ENCODE measurements around the gene MACROH2A2.
"Not testable (repeated sequence)": the region's sequence is repeated elsewhere in the genome, so short reads cannot be mapped to it uniquely, and the experiment has no call there.

Gene MACROH2A2

DNA sequence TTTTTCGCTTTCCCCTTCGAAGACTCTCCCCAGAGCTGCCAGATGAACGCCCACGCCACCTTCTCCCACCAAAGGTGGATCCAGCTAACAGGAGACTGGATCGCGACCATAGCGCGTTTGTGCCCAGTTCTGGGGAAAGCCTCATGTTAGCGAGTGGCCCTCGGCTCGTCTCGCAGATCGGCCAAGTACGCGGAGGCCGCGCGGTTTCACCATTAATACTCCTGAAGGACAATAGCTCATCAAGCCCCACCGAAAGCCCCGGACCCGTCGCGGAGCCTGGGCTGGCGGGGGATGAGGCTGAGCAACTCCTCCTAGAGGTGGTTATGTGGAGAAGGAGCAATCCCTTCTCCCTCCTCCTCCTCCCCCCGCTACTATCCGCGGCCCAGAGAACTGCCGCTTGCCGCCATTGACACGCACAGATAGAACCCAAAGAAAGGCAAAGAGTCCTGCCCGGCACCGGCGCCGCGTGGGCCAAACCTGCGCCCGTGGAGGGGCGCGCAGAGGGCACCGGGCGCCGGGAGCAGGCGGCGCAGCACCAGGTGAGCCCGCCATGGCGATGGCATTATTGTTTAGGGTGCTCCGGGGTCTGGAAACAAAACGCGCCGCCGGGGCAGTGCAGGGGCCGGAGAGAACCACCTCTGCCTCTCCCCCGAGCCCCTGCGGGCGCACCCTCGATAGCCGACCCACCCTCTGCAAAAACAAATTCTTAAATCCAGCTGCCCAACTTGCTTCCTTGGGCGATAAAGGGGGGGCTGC is at the start of gene MACROH2A2:
TSS of gene MACROH2A2 (plus strand) at position 385 of the 756 bp plus-strand sequence. CDS start 22,813 bp downstream, outside the sequence.
- DNase-seq = no peak

GRCh38 chr10:70007116-70007820 is 45.4 kb upstream of the MACROH2A2 start:
- no peak for DNase-seq

GRCh38 chr10:70031215-70031614 is 21.4 kb upstream of the MACROH2A2 start:
- no peak for DNase-seq

DNA sequence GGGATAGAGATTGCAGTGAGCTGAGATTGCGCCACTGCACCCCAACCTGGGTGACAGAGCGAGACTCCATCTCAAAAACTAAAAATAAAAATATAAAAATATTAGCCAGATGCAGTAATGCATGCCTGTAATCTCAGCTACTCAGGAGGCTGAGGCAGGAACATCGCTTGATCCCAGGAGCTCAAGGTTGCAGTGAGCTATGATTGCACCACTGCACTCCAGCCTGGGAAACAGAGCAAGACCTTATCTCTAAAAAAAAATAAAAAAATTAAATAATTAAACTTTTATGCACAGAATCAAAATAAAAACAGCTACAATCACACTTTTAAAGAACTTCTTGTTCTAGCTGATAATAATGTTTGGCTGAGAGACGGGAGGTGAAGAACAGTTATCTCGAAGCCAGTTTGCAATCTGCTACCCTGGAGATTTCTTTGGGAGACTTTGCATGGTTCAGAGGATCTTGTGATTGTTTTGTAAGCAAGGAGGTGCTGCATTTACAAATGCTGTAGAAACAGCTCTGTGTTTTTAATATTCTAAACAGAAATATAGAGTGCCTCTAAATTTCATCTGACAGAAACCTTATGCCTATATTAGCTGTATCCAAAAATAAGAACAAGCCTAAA is 19.9 kb upstream of the MACROH2A2 start:
- DNase-seq = no peak

DNA sequence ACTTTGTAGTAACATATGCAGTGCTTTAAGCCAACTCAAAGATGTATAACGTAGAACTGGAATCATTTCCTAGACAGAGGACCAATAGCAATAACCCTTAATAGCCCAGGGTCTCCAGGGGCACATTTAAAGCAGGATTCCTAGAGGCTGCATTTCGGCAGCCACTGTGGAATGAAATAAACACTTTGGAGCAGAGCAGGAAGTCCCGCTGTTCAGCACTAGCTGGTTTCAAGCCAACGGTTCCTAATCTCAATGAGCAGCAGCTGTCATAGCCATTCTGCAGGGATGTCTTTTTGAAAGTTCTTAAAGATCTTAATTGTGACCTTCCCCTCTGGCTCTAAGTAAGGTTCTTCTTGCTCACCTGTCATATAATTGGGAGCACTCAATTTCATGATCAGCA is 18.4 kb upstream of the MACROH2A2 start:
- no peak for DNase-seq

GRCh38 chr10:70035531-70035930 is 17.1 kb upstream of the MACROH2A2 start:
- no peak for DNase-seq

DNA sequence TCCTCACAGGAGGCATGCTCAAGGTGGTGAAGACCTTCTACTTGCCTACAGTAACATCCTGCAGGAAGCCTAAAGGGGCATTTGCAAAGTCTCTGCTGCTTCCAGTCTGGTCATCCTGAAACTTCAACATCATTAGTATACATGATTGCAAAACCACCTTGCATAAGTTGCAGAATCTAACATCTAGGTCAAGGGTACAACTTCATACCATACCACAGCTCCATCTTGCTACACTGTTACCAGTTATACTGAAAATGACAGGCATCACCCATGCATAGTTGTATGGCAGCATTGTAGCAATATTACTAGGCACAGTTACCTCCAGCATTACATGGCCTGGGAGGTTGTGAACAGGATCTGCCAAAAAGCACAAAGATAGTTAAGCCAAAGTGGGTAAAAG is 13.7 kb upstream of the MACROH2A2 start:
- no peak for DNase-seq

DNA sequence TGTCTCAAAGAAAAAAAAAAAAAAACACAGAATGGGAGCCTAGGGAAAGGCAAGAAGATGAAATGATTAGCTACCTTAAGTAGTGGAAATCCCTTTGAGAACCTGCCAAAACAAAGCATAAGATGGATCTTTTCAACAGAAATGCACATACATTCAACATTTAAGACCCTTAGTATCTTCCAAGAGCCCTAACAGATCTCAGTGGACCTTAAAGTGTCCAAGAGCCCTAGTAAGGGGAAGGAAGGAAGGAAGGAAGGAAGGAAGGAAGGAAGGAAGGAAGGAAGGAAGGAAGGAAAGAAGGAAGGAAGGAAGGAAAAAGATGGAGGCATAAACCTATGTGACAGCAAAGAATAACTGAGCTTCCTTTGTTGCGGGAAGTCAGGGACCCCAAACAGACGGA is 11.6 kb upstream of the MACROH2A2 start:
- DNase-seq = no peak

DNA sequence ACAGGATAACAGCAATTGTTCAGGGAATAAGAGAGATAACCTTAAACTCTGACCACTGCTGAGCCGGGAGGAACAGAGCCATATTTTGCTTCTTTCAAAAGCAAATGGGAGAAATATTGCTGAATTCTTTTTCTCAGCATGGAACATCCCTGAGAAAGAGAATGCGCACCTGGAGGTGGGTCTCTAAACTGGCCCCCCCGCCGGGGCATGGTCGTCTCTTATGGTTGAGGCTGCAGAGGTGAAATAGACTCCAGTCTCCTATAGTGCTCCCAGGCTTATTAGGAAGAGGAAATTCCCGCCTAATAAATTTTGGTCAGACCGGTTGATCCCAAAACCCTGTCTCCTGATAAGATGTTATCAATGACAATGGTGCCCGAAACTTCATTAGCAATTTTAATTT is 10.9 kb upstream of the MACROH2A2 start:
- not testable (repeated sequence) for DNase-seq

GRCh38 chr10:70047066-70047465 is 5.6 kb upstream of the MACROH2A2 start:
- DNase-seq = not testable (repeated sequence)

DNA sequence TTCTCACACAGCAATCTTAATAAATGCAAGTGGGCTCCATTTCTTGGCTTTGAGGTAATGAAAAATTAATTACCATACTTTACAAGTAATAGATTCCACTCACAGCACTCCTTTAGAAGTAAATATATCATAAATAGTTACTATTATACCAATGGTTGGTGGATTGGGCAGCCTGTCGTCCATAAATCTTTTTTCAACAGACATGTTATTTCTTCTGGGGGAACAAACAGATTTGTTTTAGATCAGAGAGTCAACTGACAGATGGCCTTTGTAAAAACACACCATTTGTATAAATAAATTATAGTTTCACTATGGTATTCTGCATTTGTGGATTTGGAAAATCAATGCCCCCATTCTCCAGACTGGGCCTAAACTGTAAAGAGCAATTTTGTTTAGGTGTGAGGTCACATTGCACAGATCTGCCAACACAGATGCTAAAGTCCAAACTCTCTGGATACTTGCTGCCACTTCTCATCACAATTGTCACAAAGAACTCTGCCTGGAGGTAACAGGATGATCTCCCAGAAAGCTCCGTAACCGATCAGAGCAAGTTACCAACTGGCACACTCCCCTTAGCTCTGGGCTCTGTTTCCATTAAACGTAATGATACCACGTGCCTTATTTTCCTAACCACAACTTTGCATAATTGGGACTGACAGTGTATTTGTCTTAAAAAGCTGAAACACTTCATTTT is 4.5 kb upstream of the MACROH2A2 start:
- no peak for DNase-seq

DNA sequence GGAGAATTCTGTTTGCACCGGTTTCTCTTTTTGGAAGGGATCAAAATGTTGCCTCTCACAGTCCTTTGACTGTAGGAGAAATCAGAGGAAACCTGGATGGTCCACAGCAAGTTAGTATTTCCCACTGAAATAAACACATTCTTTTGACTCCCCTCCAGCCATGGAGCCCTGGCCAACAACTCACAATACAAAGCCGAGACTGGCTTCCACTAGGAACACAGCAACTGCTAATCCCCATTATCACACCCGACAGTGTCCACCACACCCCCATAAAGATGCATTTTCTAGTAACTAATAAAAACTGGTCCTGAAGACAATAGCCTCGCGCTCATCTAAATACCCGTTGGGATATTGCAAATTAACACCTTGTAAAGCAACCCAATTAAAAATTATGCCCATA is 798 bp upstream of the MACROH2A2 start:
- DNase-seq = no peak

DNA sequence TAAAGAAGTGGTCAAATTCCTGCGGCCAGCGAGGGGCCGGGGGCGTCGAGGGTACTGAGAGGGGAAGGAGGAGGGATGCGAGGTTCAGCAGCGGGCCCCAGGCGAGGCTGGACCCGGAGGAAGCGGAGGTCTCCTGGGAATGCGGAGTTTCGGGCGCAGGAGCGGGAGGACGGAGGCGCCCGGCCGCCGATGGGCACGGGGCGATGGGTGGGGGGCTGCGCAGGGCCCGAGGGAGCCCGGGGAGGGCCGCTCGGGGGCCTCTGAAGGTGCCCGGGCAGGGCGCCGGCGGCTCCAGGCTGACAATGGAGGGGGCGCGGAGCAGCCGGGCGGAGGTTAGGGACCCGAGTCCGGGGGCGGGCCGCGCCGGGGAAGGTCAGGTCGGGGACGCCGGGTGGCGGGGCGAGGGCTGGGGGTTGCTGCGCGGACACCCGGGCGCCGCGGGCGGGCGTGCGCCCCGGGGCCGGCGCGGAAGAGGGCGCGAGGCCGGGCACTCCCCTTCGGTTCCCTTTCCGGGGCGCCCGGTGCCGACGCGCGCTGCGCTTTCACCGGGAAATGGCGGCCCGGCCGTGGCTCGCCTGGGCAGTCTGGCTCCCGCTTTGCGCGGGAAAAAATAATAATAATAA is 683 bp downstream of the MACROH2A2 start:
- no peak for DNase-seq

DNA sequence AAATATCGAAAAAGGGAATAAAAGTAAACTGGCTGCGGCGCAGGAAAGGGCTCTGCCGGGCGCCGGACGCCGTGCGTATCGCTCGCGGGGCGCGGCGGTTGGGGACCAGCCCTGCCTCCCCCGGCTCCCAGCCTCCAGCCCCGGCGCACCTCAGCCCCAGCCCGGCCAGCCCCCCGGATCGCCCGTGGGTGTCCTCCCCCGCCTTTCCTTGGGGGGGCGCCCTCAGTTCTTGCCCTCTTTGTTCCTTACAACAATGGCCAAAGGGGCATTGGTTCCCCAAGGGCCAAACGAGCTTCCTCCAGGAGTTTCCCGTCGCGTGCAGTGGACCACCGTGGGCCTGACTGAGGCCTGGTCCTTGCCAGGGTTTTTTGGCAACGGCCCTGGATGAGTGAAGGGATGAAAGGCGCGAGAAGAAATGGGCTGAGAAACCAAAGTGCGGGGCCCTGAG is 1.2 kb downstream of the MACROH2A2 start:
- no peak for DNase-seq

DNA sequence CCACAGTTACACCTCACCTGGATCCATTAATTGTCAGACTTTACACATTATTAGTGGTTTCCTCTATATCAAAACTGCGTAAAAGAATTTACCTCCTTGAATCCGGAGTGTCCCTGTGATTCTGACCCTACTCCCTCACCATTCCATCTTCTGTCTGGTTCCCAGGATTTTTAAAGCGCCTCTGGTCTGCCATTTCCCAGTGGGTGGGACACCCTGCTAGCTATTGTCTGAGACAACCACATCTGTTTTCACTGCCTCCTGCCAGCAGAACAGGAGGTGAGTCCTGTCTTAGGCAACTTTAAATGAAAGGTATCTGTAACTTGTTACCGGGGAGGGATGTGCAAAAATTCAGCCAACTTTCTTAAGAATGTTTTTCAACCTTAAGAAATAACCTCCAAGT is 2.3 kb downstream of the MACROH2A2 start:
- no peak for DNase-seq

DNA sequence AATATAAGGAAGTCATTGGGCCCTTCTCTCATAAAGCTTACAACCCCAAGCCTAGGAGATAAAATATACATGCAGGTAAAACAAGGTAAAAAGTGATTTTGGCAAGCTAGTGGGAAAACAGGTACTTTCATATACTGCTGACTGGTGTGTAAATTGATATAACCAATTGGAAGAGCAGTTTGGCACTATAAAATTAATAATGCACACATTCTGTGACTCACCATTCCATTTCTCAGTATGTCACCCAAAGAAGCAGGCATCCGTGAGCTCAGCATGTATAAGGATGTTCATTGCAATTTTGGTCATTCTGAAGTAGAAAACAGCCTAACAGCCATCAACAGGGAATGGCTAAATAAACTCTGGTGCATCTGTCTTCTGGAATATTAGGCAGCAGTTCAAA is 2.9 kb downstream of the MACROH2A2 start:
- no peak for DNase-seq

- no peak for DNase-seq
Measured at GRCh38 chr10:70057306-70057705, 4.7 kb downstream of the MACROH2A2 start.

DNA sequence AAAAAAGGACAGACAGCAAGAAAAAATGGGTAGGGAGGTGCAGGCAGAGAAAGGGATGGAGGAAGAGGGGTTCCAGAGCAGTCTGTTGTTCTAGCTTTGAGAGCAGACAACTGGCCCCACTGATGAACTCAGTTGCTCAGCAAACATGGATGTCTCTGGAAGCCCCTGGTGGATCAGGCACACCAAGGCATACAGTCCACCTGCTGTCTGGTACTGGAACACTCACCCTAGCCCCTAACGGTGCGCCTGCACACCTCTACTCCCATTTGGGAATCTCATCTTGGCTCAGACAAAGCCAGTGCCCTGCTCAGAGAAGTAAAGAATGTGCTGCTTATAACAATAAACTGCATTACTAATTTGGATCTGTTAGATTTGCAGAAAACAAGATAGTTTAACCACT is 7.7 kb downstream of the MACROH2A2 start:
- DNase-seq = no peak

- no peak for DNase-seq
Measured at GRCh38 chr10:70063418-70064098, 10.9 kb downstream of the MACROH2A2 start.

GRCh38 chr10:70064486-70064885 is 11.8 kb downstream of the MACROH2A2 start:
- DNase-seq = no peak

GRCh38 chr10:70066190-70066589 is 13.5 kb downstream of the MACROH2A2 start:
- DNase-seq = no peak

GRCh38 chr10:70067586-70067985 is 14.9 kb downstream of the MACROH2A2 start:
- no peak for DNase-seq

All from T1000 (cell line).